GM19193 (cell line): ENCODE measurements around the gene CARMIL1.

ENCODE experiments used
- POLR2A ChIP-seq: IDR thresholded peaks from 4 replicates; pipeline ENCODE4 v1.6.1; 2011; ENCODE audit not compliant: insufficient read depth, insufficient read length; ENCODE audit errors: extremely low read depth

The CARMIL1 gene

GRCh38 chr6:25332655-25333071 lies 53.5 kb downstream of the CARMIL1 start:
- TF ChIP-seq POLR2A = no peak

- TF ChIP-seq POLR2A = no peak
Measured at GRCh38 chr6:25333471-25333870, 54.3 kb downstream of the CARMIL1 start.

GRCh38 chr6:25334793-25335192 lies 55.6 kb downstream of the CARMIL1 start:
- no peak for TF ChIP-seq POLR2A

- TF ChIP-seq POLR2A = no peak
Measured at GRCh38 chr6:25336996-25337395, 57.8 kb downstream of the CARMIL1 start.

GRCh38 chr6:25337431-25337830 lies 58.3 kb downstream of the CARMIL1 start:
- no peak for TF ChIP-seq POLR2A

- no peak for TF ChIP-seq POLR2A
Measured at GRCh38 chr6:25340431-25341202, 61.4 kb downstream of the CARMIL1 start.

GRCh38 chr6:25341203-25341552 lies 62.0 kb downstream of the CARMIL1 start:
- no peak for TF ChIP-seq POLR2A

- no peak for TF ChIP-seq POLR2A
Measured at GRCh38 chr6:25341923-25342619, 62.9 kb downstream of the CARMIL1 start.

- no peak for TF ChIP-seq POLR2A
Measured at GRCh38 chr6:25342802-25343201, 63.6 kb downstream of the CARMIL1 start.

- TF ChIP-seq POLR2A = no peak
Measured at GRCh38 chr6:25343984-25344383, 64.8 kb downstream of the CARMIL1 start.

GRCh38 chr6:25344827-25345226 lies 65.7 kb downstream of the CARMIL1 start:
- no peak for TF ChIP-seq POLR2A

- TF ChIP-seq POLR2A = no peak
Measured at GRCh38 chr6:25346064-25346463, 66.9 kb downstream of the CARMIL1 start.

- no peak for TF ChIP-seq POLR2A
Measured at GRCh38 chr6:25350573-25350972, 71.4 kb downstream of the CARMIL1 start.

- TF ChIP-seq POLR2A = no peak
Measured at GRCh38 chr6:25351485-25351884, 72.3 kb downstream of the CARMIL1 start.

- no peak for TF ChIP-seq POLR2A
Measured at GRCh38 chr6:25352285-25352684, 73.1 kb downstream of the CARMIL1 start.
